ENCODE results near the gene CRB3.
A peak's percentile ranks its signal among the peaks of the same experiment; 100 is the strongest.

Gene CRB3, protein sequence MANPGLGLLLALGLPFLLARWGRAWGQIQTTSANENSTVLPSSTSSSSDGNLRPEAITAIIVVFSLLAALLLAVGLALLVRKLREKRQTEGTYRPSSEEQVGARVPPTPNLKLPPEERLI

DNA sequence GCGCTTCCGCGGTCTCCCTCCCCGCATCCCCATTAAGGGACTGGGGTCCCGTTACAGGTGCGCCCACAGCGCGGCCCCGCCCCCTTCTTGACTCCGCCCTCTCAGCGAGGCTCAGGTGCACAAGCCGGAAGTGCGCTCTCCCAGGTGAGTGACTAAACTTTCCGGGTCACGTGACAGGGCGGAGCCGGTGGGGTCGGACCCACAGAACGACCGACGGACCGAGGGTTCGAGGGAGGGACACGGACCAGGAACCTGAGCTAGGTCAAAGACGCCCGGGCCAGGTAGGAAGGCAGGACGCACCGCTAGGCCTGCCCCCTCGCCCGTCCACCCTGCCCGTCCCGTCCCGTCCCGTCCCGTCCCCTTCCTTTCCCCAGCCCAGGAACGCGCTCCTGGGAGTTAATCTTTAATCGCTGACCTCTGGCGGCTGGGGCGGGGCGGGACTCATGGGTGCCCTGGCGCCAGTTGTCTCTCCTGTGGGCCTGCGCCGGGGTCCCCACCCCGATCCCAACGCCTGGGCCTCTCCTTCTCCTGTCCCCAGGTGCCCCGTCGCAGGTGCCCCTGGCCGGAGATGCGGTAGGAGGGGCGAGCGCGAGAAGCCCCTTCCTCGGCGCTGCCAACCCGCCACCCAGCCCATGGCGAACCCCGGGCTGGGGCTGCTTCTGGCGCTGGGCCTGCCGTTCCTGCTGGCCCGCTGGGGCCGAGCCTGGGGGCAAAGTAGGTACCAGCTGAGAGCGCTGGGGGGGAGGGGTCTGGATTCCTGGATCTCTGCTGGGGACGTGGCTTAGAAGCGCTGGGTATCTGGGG is at the start of gene CRB3:
Gene CRB3, plus strand, starts transcription at position 202 of the 804 bp plus-strand sequence. Its CDS starts 431 bp downstream, at position 633.
- DNase-seq (ENCODE audit: insufficient read length, low spot score) (no peak), FAIRE-seq (no peak)
- no peak for TF ChIP-seq POLR2A (IDR thresholded peaks at IDR 0.05; ENCODE audit: low read depth, low read length)

DNA sequence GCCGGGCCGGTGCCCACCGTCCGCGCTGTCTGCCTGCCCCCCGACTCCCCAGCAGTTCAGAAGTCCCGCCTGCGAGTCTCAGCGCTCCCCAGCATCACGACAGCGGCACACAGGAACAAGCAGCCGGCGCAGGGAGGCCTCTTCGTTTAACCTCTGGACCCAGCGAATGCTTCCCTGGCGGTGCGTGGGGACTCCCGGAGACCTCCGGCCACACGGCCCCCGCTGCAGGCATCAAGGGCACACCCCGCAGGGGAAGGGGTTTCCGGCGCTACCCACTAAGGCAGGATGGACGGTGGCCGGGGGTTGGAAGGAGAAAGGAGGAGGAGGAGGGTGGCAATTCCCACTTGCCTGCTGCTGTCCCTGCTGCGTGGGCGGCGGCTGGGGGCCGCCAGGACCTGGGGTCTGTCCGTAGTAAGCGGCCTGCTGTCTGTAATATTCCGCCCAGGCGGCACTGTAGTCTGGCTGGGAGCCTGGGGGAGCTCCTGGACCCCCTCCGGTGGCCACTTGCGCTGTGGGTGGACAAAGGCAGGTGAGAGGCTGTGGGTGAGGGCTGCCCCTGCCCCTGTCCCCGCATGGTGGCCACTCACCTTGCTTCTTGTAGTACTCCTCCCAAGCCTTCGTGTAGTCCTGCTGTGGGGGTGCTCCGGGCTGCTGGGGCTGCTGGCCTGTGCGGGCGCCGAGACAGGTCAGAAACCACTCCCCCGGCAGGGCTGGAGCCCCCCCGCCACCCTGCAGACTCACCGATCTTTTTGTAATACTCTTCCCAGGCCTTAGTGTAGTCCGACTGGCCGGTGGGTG is 49.1 kb upstream of the CRB3 start:
- no peak for FAIRE-seq
- no peak for DNase-seq (ENCODE audit: insufficient read length, low spot score)
- no peak for TF ChIP-seq POLR2A (IDR thresholded peaks at IDR 0.05; ENCODE audit: low read depth, low read length)

DNA sequence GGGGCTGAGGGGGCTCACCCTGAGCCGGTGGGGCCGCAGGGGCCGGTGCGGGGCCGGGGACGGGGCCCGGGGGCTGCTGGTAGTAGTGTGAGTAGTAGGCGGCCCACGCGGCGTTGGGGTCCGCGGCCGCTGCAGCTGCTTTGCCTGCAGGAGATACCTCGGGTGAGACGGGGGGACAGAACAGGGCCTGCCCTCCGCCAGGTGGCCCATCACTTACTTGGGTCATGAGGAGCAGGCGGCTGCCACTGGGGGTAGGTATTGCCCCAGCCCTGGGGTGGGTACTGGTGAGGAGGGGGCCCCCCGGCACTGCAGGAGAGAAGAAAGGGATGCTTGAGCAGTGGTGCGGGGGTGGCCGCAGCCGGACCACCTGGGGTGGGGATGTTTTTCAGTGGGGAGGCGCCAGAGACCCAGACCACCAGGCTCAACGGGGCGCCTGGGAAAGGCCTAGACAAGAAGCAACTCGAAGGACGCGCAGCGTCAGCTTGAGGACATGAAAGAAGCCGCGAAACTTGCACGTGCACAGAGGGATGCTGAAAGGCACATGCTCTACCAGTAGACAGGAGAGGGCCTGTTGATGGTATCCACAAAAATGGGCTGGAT is 48.4 kb upstream of the CRB3 start:
- TF ChIP-seq POLR2A (IDR thresholded peaks at IDR 0.05; ENCODE audit: low read depth, low read length): no peak
- no peak for FAIRE-seq
- DNase-seq (ENCODE audit: insufficient read length, low spot score): no peak

DNA sequence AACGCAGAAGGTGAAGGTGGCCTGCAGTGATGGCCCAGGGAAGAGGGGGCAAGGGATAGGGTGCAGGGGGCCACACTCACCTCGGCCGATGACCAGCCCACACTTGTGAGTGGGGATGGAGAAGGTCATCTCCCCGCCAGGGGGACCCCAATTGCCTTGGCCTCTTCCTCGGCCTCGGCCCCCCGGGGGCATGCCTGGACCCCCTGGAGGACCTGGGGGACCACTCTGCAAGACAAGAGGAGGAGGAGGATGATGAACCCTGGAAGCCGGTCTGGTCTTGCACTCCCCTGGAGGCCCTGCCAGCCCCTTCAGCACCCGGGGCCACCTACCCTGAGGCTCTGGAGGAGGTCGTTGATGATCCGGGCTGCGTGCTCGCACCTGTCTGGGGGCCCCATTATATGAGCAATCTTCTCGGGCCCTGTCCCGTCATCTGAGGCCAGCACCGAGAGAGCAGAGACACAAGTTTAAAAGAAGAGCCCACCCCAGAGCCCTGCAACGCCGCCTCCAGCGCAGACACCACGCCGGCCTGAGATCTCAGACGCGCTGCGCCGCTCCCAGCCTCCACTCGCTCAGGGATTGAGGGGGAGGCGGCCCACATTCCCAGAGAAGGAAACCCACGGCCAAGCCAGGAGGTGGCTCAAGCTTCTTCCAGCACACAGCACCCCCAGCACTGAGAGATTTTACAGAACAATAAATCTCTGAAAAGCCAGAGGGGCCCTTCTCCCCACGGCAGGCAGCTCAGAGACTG is 47.2 kb upstream of the CRB3 start:
- TF ChIP-seq POLR2A (IDR thresholded peaks at IDR 0.05; ENCODE audit: low read depth, low read length): no peak
- DNase-seq (ENCODE audit: insufficient read length, low spot score): no peak
- no peak for FAIRE-seq

DNA sequence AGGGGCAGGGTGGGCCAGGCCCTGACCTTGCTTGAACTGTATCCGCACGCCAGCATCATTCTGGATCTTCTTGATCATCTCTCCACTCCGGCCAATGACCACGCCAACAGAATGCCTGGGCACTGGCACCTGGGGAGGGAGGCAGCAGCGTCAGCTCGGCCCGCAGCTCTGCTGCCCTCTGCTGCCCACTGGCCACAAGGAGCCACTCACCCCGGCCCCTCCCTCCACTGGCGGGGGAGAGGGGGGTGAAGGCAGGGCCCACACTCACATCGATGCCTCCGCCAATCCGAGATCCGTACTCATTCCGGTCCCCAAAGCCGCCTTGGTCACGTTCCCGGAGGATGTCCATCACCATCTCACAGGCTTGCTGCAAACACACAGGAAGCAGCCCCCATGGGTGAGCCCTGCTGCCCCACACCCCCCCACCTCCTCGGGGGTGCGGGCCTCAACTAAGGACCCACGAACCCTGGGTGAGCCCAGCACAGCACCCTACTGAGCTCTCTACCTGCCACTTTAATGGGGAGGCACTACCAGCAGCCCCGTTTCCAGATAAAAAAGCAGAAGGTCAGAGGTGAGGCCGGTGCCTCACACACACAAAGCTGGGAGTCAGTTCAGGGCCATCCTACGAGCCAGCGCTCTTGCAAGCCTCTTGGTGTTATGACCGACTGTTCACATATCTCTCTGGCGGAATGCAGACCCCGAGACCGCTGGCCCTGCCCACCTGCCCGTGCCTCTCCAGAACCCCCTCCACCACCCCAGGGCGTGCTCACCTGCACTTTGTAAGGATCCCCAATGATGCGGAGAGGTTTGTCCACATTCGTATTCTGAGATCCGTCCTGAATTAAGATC is 46.1 kb upstream of the CRB3 start:
- FAIRE-seq: no peak
- no peak for TF ChIP-seq POLR2A (IDR thresholded peaks at IDR 0.05; ENCODE audit: low read depth, low read length)
- DNase-seq (ENCODE audit: insufficient read length, low spot score): no peak

DNA sequence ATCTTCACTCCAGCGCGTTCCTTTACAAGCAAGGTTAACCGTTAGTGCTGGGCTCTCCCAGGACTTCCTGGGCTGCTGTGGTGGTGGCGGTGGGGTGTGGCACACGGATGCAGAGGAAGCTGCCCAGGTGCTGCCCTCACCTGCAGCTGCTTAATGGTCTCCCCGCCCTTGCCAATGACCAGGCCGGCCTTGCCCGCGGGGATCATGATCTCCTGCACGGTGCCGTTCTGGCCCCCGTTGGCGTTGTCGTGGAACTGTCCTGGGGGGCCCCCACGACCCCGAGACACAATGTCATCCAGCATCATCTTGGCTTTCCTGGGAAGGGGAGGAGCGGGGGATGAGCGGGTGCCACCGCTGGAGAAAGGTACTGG is 45.5 kb upstream of the CRB3 start:
- DNase-seq (ENCODE audit: insufficient read length, low spot score) (no peak), FAIRE-seq (no peak)
- no peak for TF ChIP-seq POLR2A (IDR thresholded peaks at IDR 0.05; ENCODE audit: low read depth, low read length)

DNA sequence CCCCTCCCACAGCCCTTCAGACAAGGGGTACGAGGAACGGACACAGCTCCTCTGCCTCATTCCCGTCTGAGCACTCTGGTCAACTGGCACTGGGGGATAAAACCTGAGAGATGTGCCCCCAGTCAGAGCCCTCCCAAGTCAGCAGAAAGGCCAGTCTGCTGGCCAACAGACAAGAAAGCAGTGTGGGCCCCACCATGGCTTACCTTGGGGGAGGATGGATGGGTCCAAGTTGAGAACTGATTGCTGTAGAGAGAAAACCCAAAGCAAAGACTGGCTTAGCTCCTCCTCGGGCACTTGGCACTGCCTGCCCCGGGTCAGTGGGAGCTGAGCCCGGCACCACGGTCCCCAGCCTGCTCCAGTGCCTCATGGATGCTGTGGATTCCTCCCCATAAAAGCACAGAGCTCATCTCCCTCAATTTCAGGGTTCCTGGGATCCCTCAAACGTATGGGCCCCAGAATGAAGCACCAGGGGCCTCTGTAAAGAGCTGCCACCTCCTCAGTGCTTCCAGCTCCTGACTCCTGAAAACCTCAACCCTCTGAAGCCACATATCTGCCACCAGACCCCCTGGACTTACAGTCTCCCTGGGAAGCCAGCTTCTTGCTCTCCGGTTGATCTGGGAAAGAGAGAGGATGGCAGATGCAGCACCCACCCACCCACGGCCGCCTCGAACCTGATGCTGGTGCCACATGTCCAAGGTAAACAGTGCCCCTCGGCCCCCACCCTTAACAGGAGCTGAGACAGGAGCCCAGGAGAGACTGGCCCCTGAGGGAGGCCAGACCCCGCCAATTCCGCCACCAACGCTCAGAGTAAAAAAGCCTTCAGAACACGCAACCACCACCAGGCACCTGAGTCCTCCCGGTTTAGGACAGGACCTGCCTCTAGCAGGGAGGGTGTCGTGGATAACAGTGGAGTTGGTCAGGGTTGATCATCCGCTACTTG is 42.7 kb upstream of the CRB3 start:
- TF ChIP-seq POLR2A (IDR thresholded peaks at IDR 0.05; ENCODE audit: low read depth, low read length): no peak
- DNase-seq (ENCODE audit: insufficient read length, low spot score): no peak
- no peak for FAIRE-seq

DNA sequence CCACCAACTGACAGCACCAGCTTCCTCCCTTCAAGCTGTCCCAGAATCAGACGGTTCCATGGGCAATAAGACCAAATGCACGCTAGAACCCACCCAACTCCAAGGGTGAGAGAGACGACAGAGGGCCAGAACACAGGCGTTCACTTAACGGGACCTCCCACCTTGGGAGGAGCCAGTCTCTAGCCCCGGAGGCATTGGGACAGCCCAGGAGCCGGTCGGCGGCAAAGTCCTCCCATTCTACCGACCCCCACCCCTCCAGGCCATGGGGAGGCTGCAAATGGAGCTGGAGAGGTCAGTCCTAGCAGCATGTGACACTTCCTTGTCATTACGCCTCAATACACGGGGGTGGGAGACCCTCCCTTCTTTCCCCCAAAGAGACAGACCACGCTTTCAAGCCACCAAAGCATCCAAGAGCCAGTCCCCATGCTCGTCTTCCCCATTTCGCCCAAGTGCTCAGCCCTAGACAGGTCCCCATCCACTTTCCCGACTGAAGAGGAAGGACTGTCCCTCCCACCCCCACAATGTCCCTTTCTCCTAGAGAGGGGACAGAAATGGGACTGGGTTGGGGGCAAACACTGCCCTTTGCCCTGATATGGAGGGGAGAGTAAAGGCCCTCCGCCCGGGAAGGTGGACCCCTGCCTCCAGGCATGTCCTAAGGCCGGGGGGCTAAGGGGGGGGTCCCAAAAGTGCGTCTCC is 40.4 kb upstream of the CRB3 start:
- TF ChIP-seq POLR2A (IDR thresholded peaks at IDR 0.05; ENCODE audit: low read depth, low read length): no peak
- FAIRE-seq: no peak
- peak; percentile 75 for DNase-seq (ENCODE audit: insufficient read length, low spot score)

DNA sequence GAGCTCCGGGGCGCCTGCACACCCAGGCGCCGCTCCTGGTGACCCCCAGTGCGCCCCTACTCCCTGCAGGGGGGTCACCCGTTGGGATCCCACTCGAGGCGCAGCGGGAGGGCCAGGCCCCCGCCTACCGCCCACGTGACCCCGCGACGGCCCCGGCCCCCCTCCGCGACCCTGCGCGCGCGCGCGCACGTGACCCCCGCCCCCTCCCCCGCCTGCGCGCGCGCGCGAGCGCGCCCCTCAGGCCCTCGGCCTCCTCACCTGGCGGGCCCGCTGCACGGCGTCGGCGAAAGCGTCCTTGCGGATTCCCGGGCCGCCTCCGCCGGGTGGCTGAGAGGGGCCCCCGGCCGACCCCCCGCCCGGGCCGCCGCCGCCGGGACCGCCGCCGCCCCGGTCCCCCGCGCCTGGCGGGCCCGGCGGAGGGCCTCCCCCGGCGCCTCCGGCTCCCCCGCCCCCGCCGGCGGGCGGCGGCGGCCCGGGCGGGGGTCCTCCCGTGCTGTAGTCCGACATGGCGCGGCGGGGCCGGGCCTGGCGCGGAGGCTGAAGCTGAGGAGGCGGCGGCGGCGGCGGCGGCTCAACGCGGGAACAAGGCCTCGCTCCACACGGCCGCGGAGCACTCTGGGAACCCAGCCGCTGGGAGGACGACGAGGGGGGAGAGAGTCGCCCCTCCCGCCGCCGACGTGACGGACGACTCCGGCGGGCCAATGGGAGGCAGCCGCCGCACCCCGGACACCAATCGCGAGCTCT is 39.7 kb upstream of the CRB3 start, which contains the start of gene KHSRP:
Gene KHSRP, minus strand, starts transcription at position 617 of the 744 bp plus-strand sequence. Its CDS starts 110 bp downstream, at position 507.
- DNase-seq (ENCODE audit: insufficient read length, low spot score) (no peak), FAIRE-seq (no peak)
- TF ChIP-seq POLR2A (IDR thresholded peaks at IDR 0.05; ENCODE audit: low read depth, low read length): peak; percentile 77

DNA sequence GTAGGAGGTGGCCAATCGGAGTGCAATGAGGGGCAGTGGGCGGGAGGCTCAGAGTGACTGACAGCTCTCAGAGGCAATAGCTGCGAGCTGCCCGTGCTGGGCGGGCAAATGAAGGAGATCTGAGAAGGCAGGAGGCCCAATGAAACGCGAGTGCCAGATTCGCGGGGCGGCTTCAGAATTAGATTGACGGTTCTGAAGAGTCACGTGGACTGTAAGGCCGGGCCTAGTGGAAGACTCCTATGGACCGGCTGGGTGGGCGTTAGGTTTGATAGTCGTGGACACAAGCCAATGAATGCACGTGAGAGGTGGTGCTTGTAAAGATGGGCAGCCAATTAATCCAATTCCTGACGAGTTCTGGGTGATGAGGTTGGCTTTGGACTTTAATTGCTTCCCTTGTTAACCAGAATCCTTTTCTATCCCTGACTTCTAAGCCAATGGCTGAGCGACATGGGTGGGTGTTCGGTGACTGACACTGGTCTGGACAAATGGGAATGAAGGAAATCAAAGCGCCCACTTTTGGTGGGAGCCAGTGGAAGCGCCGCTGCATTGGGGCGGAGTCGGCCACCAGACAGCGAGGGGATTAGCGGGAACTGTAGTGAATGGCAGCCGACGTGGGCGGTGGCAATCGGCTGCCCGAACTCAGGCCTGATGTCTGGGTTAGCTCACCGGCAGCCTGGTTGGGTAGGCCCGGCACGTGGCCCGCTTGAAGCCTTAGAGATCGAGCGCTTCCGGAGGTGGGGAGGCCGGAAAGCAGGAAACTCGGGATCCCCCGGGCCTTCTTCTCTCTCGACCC is 38.9 kb upstream of the CRB3 start:
- FAIRE-seq (peak; percentile 94), DNase-seq (ENCODE audit: insufficient read length, low spot score) (peak; percentile 99)
- 0 out of 2 replicates have a peak, but pooled peaks have one; percentile 38 for TF ChIP-seq POLR2A (IDR thresholded peaks at IDR 0.05; ENCODE audit: low read depth, low read length)

Data from H54 (cell line).